Fibroblast of the aortic adventitia (primary cell): ENCODE data around the gene SDHB. TPM values are rescaled to one million over a fixed set of nuclear protein-coding genes. Genes with fewer than 3 reads are reported as not detected.
"Not testable (repeated sequence)": the region's sequence is repeated elsewhere in the genome, so short reads cannot be mapped to it uniquely, and the experiment has no call there.

Experiments used
- DNase-seq: peaks from one replicate; pipeline ENCODE4 v3.0.0-alpha.2; 2010; ENCODE audit warnings: low read depth
- H3K4me3 ChIP-seq: 2 replicates; pipeline ENCODE4 v1.5.1; 2011; ENCODE audit warnings: low read depth, mild to moderate bottlenecking, control low read depth, low read length, moderate library complexity
- total RNA-seq: library from RNA; depleted of rRNA; stranded (reverse); fragments of >200 nt; gene quantifications from 2 replicates; pipeline ENCODE4 v1.2.3, GENCODE V29; 2012; ENCODE audit warnings: low replicate concordance
- TF ChIP-seq, protein P1 (sequence below): IDR thresholded peaks from 2 replicates; pipeline ENCODE4 v1.5.1; 2011; ENCODE audit warnings: mild to moderate bottlenecking, low read length, control low read depth, inconsistent platforms; ENCODE audit not compliant: insufficient read depth

The SDHB gene
- total RNA-seq, 1 donor = 106 TPM

DNA sequence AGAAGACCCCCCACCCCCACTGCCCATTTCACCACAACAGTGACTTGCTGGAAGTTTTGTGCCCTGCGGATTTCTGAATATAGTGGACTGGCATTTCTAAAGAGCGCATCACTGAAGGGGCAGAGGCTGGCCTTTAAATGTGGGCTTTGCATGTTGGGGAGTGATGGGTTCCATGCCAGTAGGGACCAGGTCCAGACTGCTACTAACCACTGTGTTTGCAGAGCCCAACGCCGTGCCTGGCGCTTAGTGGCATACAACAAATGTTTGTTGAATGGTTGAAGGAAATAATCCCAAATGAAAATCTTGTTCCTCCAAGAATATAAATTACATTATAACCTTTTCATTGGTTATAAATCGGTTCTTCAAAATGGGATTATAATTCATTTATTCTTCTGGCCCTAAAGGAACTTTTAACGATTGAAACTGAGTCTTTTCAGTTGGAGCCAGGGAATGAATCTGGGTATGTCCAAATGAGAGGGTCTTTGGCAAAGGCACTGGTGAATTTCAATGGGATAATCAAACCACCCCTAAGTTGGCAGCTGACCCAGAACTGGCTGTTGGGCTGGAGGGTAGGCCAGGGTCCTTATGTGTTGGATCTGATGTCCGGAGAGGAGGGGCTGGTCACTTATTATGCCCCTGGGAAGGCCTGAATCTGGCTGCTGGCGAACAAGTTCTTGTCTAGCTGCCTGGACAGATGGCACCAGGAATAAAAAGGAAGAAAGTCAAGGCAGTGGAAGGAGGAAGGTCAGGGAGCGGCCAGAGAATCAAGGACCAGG, 13.8 kb upstream of the SDHB start:
- H3K4me3 ChIP-seq = no peak overlapping the region
- TF ChIP-seq, protein P1, sequence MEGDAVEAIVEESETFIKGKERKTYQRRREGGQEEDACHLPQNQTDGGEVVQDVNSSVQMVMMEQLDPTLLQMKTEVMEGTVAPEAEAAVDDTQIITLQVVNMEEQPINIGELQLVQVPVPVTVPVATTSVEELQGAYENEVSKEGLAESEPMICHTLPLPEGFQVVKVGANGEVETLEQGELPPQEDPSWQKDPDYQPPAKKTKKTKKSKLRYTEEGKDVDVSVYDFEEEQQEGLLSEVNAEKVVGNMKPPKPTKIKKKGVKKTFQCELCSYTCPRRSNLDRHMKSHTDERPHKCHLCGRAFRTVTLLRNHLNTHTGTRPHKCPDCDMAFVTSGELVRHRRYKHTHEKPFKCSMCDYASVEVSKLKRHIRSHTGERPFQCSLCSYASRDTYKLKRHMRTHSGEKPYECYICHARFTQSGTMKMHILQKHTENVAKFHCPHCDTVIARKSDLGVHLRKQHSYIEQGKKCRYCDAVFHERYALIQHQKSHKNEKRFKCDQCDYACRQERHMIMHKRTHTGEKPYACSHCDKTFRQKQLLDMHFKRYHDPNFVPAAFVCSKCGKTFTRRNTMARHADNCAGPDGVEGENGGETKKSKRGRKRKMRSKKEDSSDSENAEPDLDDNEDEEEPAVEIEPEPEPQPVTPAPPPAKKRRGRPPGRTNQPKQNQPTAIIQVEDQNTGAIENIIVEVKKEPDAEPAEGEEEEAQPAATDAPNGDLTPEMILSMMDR = no peak
- no peak for DNase-seq

DNA sequence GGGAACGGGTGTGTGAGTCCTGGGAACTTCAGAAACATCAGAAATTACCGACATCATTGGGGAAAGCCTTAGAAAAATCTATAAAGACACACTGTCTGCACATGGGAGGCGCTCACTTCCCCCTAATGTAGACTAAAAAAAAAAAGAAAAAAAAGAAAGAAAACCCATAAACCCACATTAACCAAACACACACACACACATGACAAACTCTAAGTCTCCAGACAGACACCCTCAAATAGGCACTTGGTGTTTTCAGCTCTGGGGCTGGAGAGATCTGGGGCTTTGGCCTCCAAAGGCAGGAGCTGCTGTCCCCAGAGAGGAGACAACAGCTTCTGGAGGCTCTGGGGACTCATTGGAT, 13.2 kb upstream of the SDHB start:
- H3K4me3 ChIP-seq = no peak overlapping the region
- no peak for DNase-seq
- TF ChIP-seq, protein P1 = no peak

DNA sequence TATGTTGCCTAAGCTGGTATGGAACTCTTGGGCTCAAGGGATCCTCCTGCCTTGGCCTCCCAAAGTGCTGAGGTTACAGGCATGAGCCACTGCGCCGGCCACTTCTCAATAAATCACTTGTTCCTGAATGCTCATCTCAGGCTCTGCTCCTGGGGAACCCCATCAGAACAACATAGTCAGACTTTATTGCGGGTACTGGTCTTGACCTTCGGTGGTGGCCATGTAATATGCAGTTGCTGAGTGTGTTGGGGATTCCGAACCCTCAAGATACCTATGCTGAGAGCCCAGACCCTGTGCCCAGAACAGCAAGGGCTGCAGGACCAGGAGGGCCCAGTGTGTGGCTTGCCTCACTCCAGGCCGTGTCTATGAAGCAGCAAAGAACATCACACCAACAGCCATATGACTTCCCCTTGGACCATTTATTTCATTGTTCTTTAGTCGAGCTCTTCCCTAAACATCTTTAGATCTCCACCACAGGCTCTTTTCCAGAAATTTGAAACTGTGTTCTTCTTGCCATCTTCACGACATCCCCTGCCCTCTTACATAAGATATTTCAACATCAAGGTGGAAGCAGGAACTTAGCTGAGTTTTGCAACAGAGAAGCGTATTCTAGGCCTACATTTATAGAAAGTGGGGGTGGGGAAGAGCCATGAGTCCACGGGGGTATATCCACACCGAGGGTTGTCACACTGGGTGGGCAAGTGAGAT, 12.7 kb upstream of the SDHB start:
- DNase-seq = no peak
- no peak overlapping the region for H3K4me3 ChIP-seq
- TF ChIP-seq, protein P1 = no peak

DNA sequence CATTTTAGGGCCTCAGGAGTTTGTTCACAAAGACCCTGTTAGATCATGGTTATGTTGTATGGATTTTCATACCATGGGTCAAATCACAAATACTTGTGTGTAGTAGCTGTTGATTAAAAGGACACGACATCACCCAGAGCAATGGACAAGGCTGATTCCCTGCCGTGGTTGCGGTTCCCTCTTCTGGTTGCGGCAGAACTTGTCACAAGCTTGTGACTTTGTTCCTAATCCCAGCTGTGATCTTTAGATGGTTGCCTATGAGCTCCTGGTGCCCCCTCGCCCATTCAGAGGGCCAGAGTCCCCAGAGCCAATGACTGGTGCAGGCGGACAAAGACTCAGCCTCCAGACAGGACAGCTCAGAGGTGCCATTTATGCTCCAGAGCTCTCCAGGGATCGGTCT, 11.8 kb upstream of the SDHB start:
- TF ChIP-seq, protein P1 = no peak
- H3K4me3 ChIP-seq = no peak overlapping the region
- no peak for DNase-seq

DNA sequence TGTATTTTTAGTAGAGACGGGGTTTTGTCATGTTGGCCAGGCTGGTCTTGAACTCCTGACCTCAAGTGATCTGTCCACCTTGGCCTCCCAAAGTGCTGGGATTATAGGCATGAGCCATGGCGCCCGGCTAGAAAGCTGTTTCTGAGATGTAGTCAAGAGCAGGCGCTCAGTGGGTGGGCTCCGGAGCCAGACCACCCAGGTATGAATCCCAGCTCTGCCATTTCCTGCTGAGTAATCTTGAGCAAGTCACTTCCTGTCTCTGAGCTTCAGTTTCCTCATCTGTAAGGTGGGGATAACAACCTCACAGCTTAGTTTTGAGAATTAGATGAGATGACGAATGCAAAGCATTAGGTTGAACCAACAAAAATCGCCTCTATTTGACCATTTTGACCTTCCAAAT, 8.9 kb upstream of the SDHB start:
- not testable (repeated sequence) for DNase-seq, H3K4me3 ChIP-seq

DNA sequence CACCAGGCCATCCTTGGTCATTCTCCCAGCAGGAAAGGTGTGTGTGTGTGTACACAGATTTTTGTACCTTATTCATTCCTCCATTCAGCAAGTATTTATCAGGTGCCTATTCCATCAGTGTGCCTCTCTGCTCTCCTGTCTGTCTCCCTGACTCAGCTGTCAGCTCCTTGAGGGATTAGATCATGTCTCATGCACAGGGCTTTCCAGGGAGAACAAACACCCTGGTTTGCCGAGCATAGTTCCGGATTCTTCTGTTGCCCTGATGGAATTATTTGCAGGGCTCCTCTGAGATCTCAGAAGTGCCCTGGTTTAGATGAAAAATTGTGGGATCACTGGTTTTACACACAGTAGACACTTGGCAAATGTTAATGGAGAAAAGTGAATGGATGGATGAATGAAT, 8.1 kb upstream of the SDHB start:
- no peak overlapping the region for H3K4me3 ChIP-seq
- no peak for DNase-seq
- TF ChIP-seq, protein P1 = no peak

DNA sequence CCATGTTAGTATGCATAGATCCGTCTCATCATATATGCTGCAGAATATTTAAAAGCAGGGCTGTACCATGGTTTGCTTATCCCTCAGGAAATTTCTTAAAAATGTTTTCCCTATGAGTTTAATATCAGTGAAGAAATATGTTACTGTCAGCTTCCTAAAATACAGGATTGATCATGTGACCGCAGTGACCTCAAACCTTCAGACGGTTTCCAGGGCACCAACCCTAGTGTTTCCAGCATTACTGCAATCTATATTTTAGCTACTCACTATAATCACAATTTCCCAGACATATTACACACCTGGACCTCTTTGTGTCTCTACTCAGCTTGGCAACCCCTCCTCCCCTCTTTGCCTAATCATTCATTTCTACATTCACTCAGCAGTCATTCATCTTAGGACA, 7.7 kb upstream of the SDHB start:
- no peak overlapping the region for H3K4me3 ChIP-seq
- DNase-seq = no peak
- TF ChIP-seq, protein P1 = no peak
